Frontal cortex (tissue), 4 donors: ENCODE results near the gene LHFPL3. TPM values are rescaled to one million over a fixed set of nuclear protein-coding genes. Genes with fewer than 3 reads are reported as not detected.

Experiments used
- DNase-seq, 2 donors: peaks; one replicate each; pipeline ENCODE4 v3.0.0; 2012; ENCODE audit warnings: low spot score in 2 of 2
- FAIRE-seq: peaks from 2 replicates; lab custom pipeline; 2012; peaks lifted over from hg19 to GRCh38; lab: Jason Lieb, UNC
- small RNA-seq: library from RNA; depleted of rRNA; stranded (forward); fragments of <200 nt; gene quantifications from one replicate; pipeline ENCODE3, GENCODE V24; 2014
- total RNA-seq: library from RNA; depleted of rRNA; stranded (reverse); fragments of >200 nt; gene quantifications from one replicate; pipeline ENCODE4 v1.2.3, GENCODE V29; 2014
- donor health status: control.
- donor health status: control.
- donor health status: control.

The LHFPL3 gene
- total RNA-seq, 1 donor from 2014 or later, result 24.1 TPM

DNA sequence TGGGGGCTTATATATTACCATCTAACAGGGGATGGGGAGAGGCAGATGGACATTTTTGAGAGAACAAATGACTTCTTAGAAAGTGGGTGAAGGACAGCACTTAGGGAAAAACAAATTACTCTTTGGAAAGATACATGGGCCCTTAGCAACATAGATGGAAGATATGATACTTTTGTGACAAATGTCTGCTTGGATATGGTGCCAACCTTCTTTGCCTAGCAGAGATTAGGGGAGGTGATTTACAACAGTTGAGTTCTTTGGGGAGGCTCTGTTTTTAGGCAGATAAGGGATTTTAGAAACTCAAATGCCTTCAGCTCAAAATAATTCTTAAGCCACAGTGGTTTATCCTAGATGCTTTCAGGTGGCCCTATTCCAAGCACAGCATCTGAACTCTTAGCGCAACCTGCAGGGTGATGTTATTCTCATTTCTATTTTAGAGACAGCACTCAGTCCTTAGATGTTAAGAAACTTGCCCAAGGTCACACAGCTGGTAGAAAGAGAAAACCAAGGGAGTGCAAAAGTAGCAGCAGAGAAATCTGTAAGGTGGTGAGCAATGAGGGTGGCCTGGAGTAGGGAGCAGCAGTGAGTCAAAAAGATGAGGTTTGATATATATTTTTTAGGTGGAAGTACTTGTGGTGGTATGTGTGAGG, 610.5 kb downstream of the LHFPL3 start:
- no peak for DNase-seq
- FAIRE-seq, result no peak

DNA sequence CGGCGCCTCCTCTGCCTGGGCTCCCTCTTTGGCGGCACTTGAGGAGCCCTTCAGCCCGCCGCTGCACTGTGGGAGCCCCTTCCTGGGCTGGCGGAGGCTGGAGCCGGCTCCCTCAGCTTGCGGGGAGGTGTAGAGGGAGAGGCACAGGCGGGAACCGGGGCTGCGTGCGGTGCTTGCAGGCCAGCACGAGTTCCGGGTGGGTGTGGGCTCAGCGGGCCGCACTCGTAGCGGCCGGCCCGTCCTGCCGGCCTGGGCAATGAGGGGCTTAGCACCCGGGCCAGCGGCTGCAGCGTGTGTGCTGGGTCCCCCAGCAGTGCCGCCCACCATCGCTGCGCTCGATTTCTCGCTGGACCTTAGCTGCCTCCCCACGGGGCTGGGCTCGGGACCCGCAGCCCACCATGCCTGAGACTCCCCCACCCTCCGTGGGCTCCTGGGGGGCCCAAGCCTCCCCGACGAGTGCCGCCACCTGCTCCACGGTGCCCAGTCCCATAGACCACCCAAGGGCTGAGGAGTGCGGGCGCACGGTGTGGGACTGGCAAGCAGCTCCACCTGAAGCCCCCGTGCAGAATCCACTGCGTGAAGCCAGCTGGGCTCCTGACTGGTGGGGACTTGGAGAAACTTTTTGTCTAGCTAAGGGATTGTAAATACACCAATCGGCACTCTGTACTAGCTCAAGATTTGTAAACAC, 611.8 kb downstream of the LHFPL3 start:
- no peak for FAIRE-seq
- DNase-seq, result no peak

DNA sequence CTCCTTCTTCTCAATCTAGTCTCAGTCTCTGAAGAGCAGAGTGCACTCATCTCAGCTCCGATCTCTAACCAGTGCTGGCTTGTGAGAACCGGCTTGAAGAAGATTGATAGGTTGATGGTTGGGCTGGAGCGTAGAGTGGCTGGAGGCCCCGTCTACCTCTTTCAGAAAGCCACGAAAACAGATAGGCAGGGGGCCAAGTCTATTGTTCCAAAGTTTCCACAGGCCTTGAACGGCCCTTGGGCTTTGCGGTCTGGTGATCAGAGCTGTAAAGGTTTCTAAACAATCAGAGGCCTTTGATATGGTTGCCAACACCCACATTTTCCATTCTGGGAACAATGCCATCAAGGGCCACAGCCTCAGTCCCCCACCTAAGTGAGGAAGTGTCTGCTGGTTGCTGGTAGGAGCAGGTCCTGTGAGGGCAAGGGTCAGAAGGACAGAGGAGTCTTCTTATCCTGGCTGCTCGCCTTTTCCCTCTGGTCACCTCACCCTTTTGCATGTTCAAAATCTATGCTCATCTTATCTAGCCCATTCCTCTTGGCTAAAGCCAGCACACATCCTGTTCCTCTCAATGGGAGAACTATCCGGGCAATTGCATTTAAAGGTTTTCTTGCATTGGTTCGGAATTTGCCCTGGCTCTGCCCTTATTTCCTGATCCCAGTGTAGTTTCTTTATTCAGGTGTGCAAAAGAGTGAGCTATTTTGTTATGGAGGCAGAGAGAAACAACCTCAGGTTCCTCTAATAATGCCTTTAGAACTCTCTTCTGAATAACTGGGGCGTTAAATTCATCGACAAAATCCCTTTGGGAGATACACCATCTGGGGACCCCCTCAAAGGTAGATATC, 615.3 kb downstream of the LHFPL3 start:
- FAIRE-seq, result no peak
- DNase-seq, result no peak

DNA sequence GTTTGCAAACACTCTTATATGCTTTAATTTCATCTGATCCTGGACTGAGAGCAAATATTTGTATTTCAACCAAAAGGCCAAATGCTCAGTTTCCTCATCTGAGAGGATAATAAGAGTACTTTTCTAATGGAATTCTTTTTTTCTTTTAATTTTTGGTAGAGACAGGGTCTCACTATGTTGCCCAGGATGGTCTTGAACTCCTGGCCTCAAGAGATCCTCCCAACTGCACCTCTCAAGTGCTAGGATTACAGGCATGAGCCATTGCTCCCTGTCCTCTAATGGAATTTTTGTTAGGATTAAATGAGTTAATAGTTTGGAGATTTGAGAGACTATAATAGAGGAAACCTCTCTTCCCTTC, 617.2 kb downstream of the LHFPL3 start:
- DNase-seq (no peak), FAIRE-seq (no peak)

DNA sequence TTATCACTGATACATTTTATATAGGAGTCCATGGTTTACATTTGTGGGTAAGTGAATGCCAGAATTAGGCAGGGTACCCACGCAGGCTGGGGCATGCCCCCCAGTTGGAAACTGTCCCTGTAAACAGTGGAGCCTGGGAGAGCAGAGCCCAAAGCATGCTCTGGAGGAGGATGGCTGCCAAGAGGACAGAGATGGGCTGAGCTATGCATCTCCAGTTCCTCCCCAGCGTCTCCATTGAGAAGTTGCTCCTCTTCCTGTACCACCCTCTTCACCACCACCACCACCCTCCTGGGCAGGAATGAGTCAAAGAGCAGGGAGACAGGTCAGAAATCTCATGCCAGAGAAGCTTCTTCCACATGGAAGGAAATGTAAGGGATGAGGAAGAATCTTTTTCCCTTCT, 617.9 kb downstream of the LHFPL3 start:
- no peak for FAIRE-seq

DNA sequence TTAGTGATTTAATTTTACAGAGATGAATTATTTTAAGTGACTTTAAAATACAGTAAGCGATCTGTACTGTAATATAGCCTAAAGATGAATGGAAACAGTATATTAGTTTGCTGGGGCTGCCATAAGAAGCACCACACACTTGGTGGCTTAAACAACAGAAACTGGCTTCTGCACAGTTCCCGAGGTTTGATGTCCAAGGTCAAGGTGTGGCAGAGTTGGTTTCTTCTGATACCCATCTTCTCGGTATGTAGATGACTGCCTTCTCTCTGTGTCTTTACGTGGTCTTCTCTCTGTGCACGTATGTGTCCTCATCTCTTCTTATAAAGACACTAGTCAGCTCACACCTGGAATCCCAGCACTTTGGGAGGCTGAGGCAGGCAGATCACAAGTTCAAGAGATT, 621.6 kb downstream of the LHFPL3 start:
- DNase-seq, result no peak
- no peak for FAIRE-seq

More for the DNA sequence above, 617.9 kb downstream of the LHFPL3 start:
- no peak for DNase-seq

DNA sequence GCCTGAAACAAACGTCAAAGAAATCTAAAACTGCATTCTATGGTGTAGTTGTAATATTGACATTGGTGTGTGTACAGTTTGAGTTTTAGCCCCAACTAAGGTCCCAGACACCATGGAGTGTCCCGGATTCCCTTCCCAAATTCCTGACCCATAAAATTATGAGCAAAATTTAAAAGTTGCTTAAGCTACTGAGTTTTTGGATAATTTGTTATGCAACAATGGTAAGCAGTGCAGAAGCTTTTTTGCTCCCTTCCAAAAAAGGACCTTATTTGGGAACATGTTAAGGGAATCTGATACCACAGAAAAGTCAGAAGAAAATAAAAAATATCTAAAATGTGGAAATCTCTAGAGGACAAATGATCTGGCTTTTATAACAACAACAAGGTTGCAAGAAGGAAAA, 622.4 kb downstream of the LHFPL3 start:
- no peak for FAIRE-seq
- no peak for DNase-seq

DNA sequence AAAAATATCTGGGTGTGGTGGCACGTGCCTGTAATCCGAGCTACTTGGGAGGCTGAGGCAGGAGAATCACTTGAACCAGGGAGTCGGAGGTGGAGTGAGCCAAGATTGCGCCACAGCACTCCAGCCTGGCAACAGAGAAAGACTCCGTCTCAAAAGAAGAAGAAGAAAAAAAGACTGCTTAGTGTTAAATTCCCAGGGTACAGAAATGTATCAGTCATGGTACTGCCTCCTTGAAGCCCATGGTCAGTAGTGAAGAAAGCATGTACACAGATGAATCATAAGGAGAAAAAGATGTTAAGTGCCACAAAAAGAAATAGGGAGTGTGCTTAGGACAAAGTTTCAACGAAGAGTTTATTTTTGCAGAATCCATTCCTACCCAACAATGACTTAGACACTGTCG, 623.1 kb downstream of the LHFPL3 start:
- DNase-seq (no peak), FAIRE-seq (no peak)

DNA sequence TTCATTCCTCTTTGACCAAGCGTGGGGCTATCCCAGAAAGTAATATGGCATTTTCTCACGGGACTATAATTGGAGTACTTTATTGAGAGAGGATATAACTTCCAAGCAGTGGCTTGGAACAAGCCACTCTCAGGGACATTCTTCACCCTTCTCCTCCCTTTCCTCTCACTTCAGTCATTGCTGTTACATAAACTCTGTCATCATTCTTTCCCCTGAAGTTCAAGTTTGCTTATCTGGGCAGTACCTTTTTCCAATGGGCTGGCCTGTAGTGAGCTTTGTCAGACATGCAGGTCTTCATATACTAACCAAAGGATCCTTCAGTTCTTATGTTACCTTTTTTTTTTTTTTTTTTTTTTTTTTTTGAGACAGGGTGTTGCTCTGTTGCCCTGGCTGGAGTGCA, 626.9 kb downstream of the LHFPL3 start:
- FAIRE-seq, result no peak
- DNase-seq, result no peak

Small RNAs within 50 kb of the gene (small RNA-seq; reads per million reads assigned to genes)
- not detected for gene RN7SL8P

Other genes starting within 250 kb of the LHFPL3 start
- gene ORC5, start 120.6 kb upstream of the LHFPL3 start, total RNA-seq, result 52.6 TPM